NCI-H345 (cell line): ENCODE results near the gene PEX5.
A peak's percentile ranks its signal among the peaks of the same experiment; 100 is the strongest.

Experiments
- DNase-seq: peaks from one replicate; lab custom pipeline; 2025; lab: John Stamatoyannopoulos, UW

The PEX5 gene

GRCh38 chr12:7189398-7190267 lies at the start of gene PEX5:
Gene PEX5 (plus strand): TSS chr12:7189686. CDS start chr12:7190378, 692 bp downstream.
- DNase-seq, result peak; percentile 94

DNA sequence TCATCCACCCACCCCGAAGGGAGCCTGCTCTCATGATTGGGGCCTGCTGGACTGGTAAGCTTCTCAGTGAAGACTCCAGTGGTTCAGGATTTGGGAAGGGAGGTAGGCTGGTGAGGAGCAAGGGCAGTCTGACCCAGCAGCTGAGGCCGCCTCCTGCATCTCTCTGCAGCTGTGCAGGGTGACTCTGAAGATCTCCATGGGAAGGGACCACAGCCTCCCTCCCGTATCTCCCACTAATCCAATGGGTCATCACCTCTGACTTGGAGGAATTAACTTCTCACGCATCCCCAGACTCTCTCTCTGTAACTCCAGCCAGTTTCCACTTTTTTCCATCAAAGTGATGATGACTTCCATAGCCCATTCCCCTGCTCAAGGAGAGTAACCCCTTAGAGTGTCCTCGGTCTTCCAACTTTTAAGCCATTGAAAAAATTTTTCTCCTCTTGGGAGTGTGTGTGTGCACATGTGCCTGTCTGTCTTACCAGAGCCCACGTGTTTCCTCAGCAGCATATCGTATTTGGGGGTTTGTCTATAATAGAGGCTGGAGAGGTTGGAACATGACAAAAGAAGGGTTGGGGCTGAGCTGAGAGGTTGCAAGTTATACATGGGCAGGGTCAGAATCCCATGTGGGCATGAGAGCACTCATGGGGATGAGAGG lies 48.0 kb upstream of the PEX5 start:
- DNase-seq, result no peak

DNA sequence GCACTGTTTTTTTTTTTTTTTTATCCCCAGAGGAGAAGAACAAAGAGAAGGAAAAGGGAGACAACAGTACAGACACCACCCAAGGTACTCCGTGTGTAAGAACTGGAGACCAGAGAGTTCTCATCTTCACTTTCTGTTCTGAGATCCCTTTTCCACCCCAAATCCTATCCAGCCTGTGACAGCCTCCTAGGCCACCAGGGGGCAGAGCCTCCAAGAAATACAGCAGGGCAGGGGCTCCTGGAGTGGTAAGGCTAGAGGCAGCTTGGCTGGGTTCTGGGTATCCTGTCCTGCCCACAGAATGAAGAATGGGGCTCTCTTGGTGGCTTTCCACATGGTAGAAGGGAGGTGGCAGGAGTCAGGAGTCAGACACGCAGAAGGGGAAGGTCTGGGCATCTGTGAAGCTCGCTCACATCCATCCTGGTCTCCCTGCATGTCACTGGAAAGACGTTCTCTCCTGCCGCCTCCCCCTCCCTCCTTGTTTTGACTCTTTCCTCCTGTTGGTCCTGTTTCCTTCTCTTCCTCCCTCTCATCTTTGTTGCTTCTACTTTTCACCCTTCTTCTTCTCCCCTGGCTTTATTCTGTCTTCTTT lies 47.3 kb upstream of the PEX5 start:
- DNase-seq, result peak; percentile 47

DNA sequence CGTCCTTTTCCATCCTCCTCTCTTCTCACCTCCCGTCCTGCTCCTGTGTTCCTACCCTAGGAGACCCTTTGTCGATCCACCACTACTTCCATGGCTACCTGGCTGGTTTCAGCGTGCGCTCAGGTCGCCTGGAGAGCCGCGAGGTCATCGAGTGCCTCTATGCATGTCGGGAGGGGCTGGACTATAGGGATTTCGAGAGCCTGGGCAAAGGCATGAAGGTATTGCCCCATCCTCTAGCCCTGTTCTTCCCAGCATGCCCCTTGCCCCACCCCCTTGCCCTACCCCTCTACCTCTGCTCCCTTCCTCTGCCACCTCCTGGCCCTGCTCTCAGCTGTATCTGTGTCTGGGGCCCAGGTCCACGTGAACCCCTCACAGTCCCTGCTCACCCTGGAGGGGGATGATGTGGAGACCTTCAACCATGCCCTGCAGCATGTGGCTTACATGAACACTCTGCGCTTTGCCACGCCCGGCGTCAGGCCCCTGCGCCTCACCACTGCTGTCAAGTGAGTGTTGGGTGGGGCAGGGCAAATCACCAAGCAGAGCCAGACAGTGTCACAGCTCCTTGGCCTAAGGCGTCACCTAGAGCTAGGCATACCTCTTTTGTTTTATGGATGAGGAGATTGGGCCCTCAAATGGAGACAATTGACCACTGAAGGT lies 46.5 kb upstream of the PEX5 start:
- no peak for DNase-seq

DNA sequence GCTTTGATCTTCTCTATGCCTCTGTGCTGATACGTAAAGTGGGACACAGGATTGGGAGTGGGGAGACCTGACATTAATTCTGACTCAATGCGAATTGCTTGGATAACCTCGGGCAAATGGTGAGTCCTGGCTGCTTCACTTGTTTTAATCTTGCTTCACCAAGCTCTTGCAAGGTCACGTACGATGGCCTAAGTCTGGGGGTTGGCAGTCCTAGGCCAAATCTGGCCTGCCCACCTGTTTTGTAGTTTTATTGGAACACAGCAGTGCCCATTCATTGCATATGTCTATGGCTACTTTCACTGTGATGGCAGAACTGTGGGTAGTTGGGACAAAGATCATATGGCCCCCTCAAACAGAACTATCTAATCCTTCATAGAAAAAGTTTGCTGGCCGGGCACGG lies 45.9 kb upstream of the PEX5 start:
- no peak for DNase-seq

- DNase-seq, result peak; percentile 16
These were observed 44.9 kb upstream of the PEX5 start for GRCh38 chr12:7144414-7145120.

- DNase-seq, result no peak
These were observed 43.8 kb upstream of the PEX5 start for GRCh38 chr12:7145671-7146070.

DNA sequence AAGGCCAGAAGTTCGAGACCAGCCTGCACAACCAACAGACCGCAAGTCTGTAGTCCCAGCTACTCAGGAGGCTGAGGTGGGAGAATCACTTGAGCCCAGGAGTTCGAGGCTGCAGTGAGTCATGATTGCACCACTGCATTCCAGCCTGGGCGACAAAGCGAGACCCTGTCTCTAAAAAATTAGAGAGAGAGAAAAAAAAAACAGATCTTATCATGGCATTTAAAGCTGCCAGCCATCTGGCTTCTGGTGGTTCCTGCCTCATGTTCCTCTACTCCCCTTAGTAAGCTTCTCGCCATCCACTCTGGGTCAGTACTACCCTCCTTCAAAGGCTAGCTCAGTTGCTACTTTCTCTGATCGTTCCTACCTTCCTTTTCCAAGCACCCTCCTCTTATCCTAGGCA lies 43.3 kb upstream of the PEX5 start:
- no peak for DNase-seq

DNA sequence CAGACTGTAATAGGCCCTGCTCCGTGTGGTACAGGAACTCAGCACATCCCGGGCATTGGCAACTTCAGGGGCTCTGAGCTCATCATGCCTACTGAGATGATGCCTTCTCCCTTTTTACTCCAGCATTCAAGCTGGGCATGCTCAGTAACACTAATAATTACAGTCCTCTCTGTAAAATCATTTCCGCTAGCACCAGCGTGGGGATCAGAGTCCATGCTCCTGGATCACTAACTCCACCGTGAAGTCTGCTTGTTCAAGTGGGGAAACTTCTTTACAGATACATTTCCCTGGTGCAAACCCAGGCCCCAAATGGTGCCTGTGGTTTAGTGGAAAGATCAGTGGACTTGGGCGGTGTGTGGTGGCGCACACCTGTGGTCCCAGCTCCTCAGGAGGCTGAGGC lies 42.6 kb upstream of the PEX5 start:
- no peak for DNase-seq

DNA sequence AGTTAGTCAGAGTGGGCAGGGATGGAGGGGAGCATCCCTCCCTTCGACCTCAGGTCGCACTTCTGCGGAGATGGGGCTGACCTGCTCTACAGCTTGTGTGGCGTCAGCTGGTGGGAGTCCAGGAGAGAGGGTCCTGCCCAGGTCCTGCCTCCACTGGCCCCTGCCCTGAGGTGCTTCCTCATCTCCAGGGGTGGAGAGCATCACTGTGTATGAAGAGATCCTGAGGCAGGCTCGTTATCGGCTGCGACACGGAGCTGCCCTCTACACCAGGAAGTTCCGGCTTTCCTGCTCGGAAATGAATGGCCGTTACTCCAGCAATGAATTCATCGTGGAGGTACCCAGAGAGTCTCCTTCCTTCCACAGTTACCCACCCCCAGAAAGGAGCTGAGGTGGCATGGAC lies 39.1 kb upstream of the PEX5 start:
- DNase-seq, result no peak

DNA sequence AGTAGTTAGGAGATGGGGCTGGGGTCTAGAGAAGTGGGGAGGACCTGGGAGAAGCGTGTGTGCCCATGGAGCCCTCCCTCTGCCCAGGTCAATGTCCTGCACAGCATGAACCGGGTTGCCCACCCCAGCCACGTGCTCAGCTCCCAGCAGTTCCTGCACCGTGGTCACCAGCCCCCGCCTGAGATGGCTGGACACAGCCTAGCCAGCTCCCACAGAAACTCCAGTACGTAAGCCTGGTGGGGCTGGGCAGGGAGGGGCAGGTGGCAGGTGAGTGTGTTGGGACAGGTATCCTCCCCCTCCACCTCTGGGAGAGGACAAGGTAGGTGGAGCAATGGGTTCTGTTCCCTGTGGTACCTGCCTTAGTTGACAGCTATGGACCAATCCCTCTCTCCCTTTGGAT lies 38.6 kb upstream of the PEX5 start:
- DNase-seq, result no peak

GRCh38 chr12:7151532-7151931 lies 38.0 kb upstream of the PEX5 start:
- DNase-seq, result no peak

DNA sequence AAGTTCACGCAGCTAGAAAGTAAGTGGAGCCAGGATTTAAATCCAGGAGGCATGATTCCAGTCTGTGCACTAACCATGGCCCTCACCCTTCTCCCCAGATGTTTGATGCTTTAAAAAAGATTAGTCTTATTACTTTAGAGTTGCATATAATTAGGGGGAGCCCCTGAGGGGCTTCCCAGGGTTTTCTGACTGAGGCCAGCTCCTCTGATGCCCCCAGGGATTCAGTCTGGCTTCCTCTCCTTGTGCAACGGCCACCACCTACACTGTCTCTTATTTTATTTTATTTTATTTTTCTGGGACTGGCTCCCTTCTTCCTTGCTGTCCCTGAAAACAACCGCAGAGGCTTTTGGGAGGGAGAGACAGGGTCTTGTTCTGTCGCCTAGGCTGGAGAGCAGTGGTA lies 36.7 kb upstream of the PEX5 start:
- DNase-seq, result no peak

GRCh38 chr12:7154042-7154441 lies 35.4 kb upstream of the PEX5 start:
- DNase-seq, result no peak

DNA sequence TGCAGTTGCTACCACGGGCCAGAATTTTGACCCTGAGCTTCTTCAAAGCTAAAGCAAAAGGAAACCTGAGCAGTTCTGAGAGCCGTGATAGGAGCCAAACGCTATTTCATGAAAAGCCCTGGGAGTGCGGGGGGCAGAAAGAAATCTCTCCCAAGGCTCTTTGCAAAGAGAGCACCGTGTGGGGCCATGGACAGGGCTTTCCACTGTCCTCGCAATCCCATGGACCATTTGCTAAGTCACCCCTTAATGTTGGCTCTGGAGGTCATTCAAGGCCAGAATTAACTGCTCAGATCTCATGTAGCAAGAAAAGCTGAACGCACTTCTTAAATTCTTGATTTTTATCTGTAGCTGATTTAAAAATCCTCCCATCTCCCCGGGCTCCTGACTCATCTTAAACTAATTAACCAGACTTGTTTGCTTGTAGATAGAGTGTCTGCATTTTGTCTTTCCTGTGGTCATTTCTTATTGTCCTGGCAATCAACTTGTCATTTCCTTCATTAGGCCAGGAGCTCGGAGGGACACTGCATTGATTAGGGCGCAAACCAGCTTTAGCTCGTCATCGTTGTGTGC lies 34.5 kb upstream of the PEX5 start:
- no peak for DNase-seq

- peak; percentile 4 for DNase-seq
These were observed 33.9 kb upstream of the PEX5 start for GRCh38 chr12:7155471-7156034.

- DNase-seq, result no peak
These were observed 33.0 kb upstream of the PEX5 start for GRCh38 chr12:7156259-7157197.

- DNase-seq, result no peak
These were observed 32.1 kb upstream of the PEX5 start for GRCh38 chr12:7157391-7157790.

GRCh38 chr12:7158781-7159609 lies 30.5 kb upstream of the PEX5 start:
- no peak for DNase-seq
